GM19438 (cell line): ENCODE data around the gene RBBP8.
"Not testable (repeated sequence)": the region's sequence is repeated elsewhere in the genome, so short reads cannot be mapped to it uniquely, and the experiment has no call there.

Experiments
- ATAC-seq: cut with Tn5 transposase; IDR thresholded peaks from one replicate; pipeline ENCODE4 v1.9.1; 2021; ENCODE audit warnings: low read depth; ENCODE audit not compliant: unreplicated experiment

Gene RBBP8

GRCh38 chr18:22939649-22940048 lies 6.5 kb downstream of the RBBP8 start:
- ATAC-seq: no peak

DNA sequence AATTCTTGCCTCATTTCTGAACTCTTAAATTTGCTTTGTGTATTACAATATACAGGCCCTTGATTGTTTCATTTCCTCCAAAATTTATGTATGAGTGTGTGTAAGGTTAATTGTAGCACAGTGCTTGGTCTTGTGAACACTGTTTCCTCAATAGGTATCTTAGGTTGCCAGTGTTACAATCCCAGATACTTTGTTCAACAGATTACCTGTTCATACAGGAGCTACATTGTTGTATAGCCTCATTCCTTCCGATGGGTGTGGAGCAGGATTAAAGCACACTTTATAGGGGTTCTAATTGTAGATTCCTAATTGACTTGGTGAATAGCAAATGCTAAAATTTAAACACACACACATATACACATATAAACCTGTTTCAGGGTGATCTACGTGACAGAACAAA lies 10.7 kb downstream of the RBBP8 start:
- ATAC-seq: no peak

DNA sequence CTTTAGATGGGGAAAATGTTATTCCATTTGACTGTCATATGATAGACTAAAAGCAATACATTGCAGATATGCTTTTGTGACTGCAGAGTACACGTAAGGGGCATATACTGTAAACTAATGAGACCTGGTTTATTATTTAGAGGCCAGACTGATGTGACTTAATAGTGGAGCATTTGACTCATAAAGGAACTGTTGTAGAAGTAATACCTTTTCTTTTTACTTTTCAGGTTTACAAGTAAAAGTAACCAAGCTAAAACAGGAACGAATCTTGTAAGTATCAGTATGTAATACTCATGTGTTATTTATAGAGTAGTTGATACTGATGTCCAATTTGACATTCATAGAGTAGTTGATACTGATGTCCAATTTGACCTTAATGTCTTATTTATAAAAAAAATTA lies 13.1 kb downstream of the RBBP8 start:
- ATAC-seq: no peak

DNA sequence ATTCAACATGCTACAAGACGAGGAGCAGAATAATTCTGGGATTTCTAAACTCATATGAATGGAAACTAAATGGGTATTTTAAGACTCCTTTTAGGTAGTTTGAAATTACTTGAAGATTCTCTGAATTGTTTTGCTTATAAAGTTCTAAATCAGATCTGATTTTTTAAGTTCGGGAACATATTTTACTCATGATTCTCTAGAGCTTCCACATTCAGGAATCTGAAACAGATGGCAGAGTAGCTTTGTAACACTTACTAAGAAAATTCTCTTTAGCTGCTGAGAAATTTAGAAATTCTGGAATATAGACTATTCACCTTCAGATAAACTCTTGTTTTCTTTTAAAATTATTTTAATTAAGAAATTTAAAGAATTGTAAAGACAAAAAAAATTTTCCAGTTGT lies 13.7 kb downstream of the RBBP8 start:
- no peak for ATAC-seq

GRCh38 chr18:22951823-22952222 lies 18.7 kb downstream of the RBBP8 start:
- ATAC-seq: no peak

- ATAC-seq: no peak
Measured at GRCh38 chr18:22952525-22952924, 19.4 kb downstream of the RBBP8 start.

DNA sequence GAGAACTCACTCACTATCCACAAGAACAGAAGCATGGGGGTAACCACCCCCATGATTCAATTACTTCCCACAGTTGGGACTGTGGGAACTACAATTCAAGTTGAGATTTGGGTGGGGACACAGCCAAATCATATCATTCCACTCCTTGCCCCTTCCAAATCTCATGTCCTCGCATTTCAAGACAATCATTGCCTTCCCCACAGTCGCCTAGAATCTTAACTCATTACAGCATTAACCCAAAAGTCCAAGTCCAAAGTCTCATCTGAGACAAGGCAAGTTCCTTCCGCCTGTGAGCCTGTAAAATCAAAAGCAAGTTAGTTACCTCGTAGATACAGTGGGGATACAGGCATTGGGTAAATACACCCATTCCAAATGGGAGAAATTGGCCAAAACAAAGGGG lies 20.9 kb downstream of the RBBP8 start:
- ATAC-seq: not testable (repeated sequence)

DNA sequence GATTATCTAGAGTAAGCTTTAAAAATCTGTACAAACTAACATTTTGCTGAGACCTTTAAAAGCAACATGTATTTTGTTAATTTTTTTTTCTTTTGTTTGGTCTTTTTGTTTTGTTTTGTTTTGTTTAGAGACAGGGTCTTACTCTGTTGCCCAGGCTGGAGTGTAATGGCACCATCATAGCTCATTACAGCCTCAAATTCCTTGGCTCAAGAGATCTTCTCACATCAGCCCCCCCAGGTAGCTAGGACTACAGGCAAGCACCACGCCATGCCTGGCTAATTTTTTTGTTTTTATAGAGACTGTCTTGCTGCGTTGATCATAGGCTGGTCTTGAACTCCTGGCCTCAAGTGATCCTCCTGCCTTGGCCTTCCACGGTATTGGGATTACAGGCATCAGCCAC lies 23.1 kb downstream of the RBBP8 start:
- ATAC-seq: no peak

DNA sequence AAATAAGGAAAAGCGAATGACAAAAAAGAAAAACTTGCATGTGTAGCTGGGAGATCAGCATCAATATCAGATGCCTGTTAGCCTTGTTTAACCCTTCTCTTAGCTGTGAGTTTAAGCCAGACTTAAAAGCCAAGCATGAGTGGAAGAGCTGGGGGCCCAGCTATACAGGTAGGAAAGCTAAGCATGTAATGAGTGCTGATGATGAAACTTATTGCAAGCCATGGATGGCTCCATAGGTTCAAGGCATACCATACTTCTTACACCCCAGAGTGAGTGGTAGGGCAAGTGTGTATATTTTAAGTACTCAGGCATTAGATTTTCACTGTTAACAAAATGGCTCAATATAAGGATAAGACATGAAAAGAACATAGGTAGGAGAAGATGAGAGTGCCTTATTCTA lies 28.0 kb downstream of the RBBP8 start:
- ATAC-seq: no peak

DNA sequence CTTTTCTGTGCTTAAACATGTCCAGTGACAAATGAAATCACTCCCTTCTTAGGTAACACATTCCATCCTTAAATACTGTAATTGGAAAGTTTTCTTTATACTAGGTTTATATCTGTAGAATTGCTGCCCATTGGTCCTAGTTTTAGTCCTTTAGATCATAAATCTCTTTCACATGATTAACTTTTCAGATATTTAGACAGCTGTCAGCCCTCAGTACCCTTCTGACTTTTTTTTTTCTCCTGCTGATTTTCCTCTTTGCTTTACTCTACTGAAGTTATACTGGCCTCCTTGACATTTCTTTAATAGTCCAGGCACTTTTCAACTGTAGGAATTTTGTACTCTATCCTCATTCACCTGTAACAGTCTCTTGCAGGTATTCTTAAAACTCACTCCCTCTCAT lies 28.9 kb downstream of the RBBP8 start:
- no peak for ATAC-seq

DNA sequence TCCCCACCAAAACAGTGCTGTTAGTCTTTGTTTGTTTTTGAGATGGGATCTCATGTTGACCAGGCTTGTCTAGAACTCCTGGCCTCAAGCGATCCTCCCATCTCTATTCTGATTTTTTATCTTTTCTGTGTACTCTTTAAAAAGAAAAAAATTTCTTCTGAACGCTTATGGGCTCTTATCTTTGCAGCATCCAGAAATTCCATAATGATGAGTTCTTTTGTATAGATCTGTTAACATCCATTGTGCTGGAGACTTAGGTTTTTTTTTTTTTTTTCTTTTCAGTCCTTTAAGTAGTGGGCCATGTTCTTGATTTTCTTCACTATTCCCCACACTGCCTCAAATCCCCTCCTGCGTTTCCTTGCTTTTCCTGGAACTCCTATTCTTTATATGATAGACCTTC lies 31.0 kb downstream of the RBBP8 start:
- ATAC-seq: no peak

- ATAC-seq: no peak
Measured at GRCh38 chr18:22964722-22965121, 31.6 kb downstream of the RBBP8 start.

DNA sequence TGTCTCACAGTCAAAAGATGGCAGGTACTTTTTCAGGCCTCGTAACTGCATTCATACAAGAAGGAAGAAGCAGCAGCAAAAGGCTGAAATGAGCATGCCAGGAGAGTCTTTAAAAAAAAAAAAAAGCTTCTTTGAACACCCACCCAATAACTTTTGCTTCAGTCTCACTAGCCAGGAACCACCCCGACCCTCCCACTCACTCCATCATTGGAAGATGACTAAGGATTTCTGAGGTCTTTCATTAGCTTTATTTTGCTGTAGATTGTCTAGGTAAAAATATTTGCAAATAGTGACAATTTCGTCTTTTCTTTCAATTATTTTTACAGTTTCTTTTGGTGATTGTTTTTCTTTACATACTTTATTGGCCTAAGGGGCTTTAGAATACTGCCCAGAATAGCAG lies 37.9 kb downstream of the RBBP8 start:
- ATAC-seq: no peak

GRCh38 chr18:22974001-22974400 lies 40.9 kb downstream of the RBBP8 start:
- ATAC-seq: no peak

DNA sequence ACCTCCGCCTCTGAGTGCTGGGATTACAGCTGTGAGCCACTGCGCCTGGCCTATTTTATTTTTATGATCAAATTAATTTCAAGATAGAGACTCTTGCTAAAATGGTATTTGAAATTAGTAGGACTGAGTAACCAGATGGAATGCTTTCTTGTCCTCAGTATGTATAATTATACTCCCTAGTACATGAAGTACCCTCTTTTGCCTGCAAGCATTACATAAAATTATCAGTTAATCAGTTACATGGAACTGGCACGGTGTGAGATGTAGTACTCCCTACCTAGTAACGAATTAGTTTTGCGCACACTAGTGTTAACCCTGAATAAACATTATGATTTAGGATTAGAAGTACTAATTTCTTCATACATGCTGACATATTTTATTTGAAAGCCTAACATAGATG lies 41.6 kb downstream of the RBBP8 start:
- no peak for ATAC-seq

DNA sequence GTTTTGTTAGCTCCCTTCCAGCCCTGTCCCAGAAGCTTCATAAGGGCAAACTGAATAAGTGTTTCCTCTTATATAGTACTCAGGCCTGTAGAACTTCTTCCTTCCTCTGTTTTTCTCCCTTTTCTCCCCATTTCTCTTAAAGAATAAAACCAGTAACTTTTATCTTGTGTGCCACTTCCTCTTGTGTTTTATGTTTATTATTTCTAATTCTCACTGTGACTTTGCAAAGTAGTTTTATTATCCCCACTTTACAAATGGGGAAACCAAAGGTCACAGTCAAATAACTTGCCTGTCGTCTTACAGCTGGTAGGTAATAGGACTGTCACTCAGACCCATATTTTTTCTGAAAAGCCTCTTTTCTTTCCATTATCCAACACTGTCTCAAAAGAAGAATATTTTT lies 42.4 kb downstream of the RBBP8 start:
- ATAC-seq: no peak

GRCh38 chr18:22977847-22978701 lies 44.9 kb downstream of the RBBP8 start:
- ATAC-seq: no peak

GRCh38 chr18:22980394-22980793 lies 47.3 kb downstream of the RBBP8 start:
- no peak for ATAC-seq

- ATAC-seq: no peak
Measured at GRCh38 chr18:22981274-22982133, 48.4 kb downstream of the RBBP8 start.

DNA sequence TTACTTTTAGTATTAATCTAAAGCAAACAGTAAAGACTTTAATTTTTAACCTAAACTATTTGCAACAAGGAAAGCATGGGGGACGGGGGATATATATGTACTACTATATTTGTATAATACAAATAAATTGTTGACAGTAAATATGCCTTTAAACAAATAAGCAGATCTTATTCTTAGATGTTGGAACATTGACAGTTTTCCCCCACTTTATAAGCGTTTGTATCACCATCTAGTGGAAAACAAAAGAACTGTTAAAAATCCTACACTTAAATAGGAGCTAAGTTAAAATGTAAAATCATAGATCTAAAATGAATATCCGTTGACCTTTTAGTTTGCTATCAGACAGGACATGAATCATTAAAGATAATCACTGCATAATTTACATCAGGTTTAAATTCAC lies 50.0 kb downstream of the RBBP8 start:
- no peak for ATAC-seq

- no peak for ATAC-seq
Measured at GRCh38 chr18:22985250-22985649, 52.1 kb downstream of the RBBP8 start.
